BLaER1 (cell line): ENCODE results near the gene COL13A1.

Experiments
- H3K27ac ChIP-seq: shearing (Covaris generic); formaldehyde crosslinking; 2 replicates; pipeline ENCODE4 v1.8.1; 2022
- H3K27me3 ChIP-seq: shearing (Covaris generic); formaldehyde crosslinking; 2 replicates; pipeline ENCODE4 v1.8.1; 2022
- H3K36me3 ChIP-seq: shearing (Covaris generic); formaldehyde crosslinking; 2 replicates; pipeline ENCODE4 v1.8.1; 2022
- H3K4me1 ChIP-seq: shearing (Covaris generic); formaldehyde crosslinking; 2 replicates; pipeline ENCODE4 v1.8.1; 2022
- H3K4me2 ChIP-seq: shearing (Covaris generic); formaldehyde crosslinking; 2 replicates; pipeline ENCODE4 v1.8.1; 2022
- H3K4me3 ChIP-seq: shearing (Covaris generic); formaldehyde crosslinking; 2 replicates; pipeline ENCODE4 v1.8.1; 2022
- H3K9ac ChIP-seq: shearing (Covaris generic); formaldehyde crosslinking; 2 replicates; pipeline ENCODE4 v1.8.1; 2022
- H3K9me3 ChIP-seq: shearing (Covaris generic); formaldehyde crosslinking; 2 replicates; pipeline ENCODE4 v1.8.1; 2022
- H4K20me1 ChIP-seq: shearing (Covaris generic); formaldehyde crosslinking; 2 replicates; pipeline ENCODE4 v1.8.1; 2022
- Cebpa-rat ChIP-seq: shearing (Covaris generic); IDR thresholded peaks from 2 replicates; pipeline ENCODE4 v1.8.1; 2022

Gene COL13A1

DNA sequence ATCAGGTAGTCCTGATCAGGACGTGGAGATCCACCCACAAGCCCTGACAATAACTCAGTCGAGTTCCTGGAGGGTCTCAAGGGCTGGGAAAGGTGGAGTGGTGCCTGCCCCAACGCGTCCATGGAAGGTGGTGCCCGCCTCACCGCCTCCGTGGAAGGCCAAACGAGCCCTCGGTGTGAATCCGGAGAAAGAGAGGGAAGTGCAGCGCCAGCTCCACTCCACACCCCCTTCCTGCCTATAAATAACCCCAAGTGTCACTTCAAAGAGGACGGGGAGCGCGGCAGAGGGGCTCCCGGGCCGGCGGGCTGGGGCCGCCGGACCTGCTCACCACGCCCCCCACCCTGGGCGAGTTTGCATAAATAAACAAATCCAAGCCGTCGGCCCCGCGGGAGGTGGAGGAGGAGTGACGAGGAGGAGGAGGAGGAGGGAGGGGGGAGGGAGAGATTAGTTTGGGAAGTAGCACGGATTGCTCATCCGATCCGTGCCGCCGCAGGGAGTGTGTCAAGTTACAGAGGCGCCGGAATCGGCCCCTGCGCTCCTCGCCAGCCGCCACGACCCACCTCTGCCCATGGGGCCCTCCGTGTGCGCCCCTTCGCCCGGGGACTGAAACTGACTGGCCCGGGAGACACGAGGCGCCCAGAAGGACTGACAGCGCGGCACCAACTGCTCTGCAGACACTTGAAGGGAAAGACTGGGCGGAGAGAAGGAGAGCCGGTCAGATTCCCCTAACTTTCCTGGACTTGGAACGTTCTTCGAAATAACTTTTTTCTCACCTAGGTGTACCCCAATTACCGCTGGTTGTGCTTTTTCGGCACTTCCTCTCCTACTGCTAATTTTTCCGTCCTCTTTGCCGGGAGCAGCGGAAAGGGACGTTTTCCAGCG lies at the start of gene COL13A1:
Gene COL13A1, plus strand, starts transcription at position 473 of the 882 bp plus-strand sequence. CDS start 518 bp downstream, outside the sequence.
- H3K4me2 ChIP-seq, result peak within 1 kb of the TSS; percentile 99
- peaks cover 34% of the 10 kb centered on the region for H4K20me1 ChIP-seq
- peak within 1 kb of the TSS; percentile 51 for H3K9ac ChIP-seq
- H3K27ac ChIP-seq, result no peak within 1 kb of the TSS
- H3K4me3 ChIP-seq, result peak within 1 kb of the TSS; percentile 72
- H3K36me3 ChIP-seq, result no peaks in the 10 kb centered on the region
- peaks cover 52% of the 10 kb centered on the region for H3K27me3 ChIP-seq
- peaks cover 26% of the 10 kb centered on the region for H3K4me1 ChIP-seq
- H3K9me3 ChIP-seq, result no peaks in the 10 kb centered on the region
- TF ChIP-seq Cebpa-rat, result no peak

- H3K4me2 ChIP-seq, result no peak overlapping the region
- H3K36me3 ChIP-seq, result no peaks in the 10 kb centered on the region
- H3K4me1 ChIP-seq, result peaks cover 4% of the 10 kb centered on the region
- H3K27me3 ChIP-seq, result no peaks in the 10 kb centered on the region
- no peak overlapping the region for H3K27ac ChIP-seq
- TF ChIP-seq Cebpa-rat, result no peak
- no peaks in the 10 kb centered on the region for H4K20me1 ChIP-seq
- no peaks in the 10 kb centered on the region for H3K9me3 ChIP-seq
- no peak overlapping the region for H3K9ac ChIP-seq
- H3K4me3 ChIP-seq, result no peak overlapping the region
These were observed 49.2 kb upstream of the COL13A1 start for GRCh38 chr10:69752479-69752878.

DNA sequence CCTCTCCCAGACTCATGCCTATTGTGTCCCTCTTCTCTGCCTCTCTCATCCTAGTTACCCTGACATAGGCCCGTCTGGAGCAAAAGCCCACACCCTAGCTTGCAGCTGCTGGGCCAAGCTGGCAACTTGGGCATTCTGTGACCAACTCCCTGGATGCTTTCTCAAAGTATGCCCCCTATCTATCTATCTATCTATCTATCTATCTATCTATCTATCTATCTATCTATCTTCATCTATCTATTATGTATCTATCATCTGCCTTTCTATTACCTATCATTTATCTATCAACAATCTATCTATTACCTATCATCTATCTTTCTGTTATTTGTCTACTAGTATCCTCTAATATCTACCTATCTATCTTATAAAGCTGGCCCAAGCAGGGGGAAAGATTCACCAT lies 45.4 kb upstream of the COL13A1 start:
- H3K9me3 ChIP-seq, result no peaks in the 10 kb centered on the region
- H3K27ac ChIP-seq, result no peak overlapping the region
- no peak overlapping the region for H3K4me2 ChIP-seq
- no peak overlapping the region for H3K4me3 ChIP-seq
- H4K20me1 ChIP-seq, result no peaks in the 10 kb centered on the region
- H3K27me3 ChIP-seq, result no peaks in the 10 kb centered on the region
- H3K4me1 ChIP-seq, result peaks cover 13% of the 10 kb centered on the region
- H3K36me3 ChIP-seq, result no peaks in the 10 kb centered on the region
- TF ChIP-seq Cebpa-rat, result no peak
- no peak overlapping the region for H3K9ac ChIP-seq

GRCh38 chr10:69757206-69757552 lies 44.5 kb upstream of the COL13A1 start:
- Histone ChIP-seq H3K27ac (no peak overlapping the region), H3K4me2 (peak overlapping the region; percentile 29; the same call in 1 of the 2 replicates), H3K4me3 (no peak overlapping the region), H3K36me3 (no peaks in the 10 kb centered on the region), H3K4me1 (peaks cover 13% of the 10 kb centered on the region), H4K20me1 (no peaks in the 10 kb centered on the region), H3K9ac (no peak overlapping the region), H3K9me3 (no peaks in the 10 kb centered on the region), H3K27me3 (no peaks in the 10 kb centered on the region)
- TF ChIP-seq Cebpa-rat, result no peak

- H3K36me3 ChIP-seq, result no peaks in the 10 kb centered on the region
- no peaks in the 10 kb centered on the region for H3K9me3 ChIP-seq
- H3K27me3 ChIP-seq, result no peaks in the 10 kb centered on the region
- no peaks in the 10 kb centered on the region for H4K20me1 ChIP-seq
- H3K27ac ChIP-seq, result no peak overlapping the region
- peaks cover 13% of the 10 kb centered on the region for H3K4me1 ChIP-seq
- H3K4me2 ChIP-seq, result peak overlapping the region; percentile 29
- H3K4me3 ChIP-seq, result no peak overlapping the region
- no peak overlapping the region for H3K9ac ChIP-seq
- TF ChIP-seq Cebpa-rat, result no peak
These were observed 44.0 kb upstream of the COL13A1 start for GRCh38 chr10:69757553-69758309.

GRCh38 chr10:69758310-69758728 lies 43.4 kb upstream of the COL13A1 start:
- Histone ChIP-seq H3K4me1 (peaks cover 13% of the 10 kb centered on the region), H4K20me1 (no peaks in the 10 kb centered on the region), H3K27ac (no peak overlapping the region), H3K36me3 (no peaks in the 10 kb centered on the region), H3K9ac (no peak overlapping the region), H3K4me3 (no peak overlapping the region), H3K9me3 (no peaks in the 10 kb centered on the region), H3K27me3 (no peaks in the 10 kb centered on the region), H3K4me2 (peak overlapping the region; percentile 29)
- no peak for TF ChIP-seq Cebpa-rat

GRCh38 chr10:69759641-69760040 lies 42.1 kb upstream of the COL13A1 start:
- H4K20me1 ChIP-seq, result no peaks in the 10 kb centered on the region
- no peak overlapping the region for H3K4me2 ChIP-seq
- no peaks in the 10 kb centered on the region for H3K9me3 ChIP-seq
- no peaks in the 10 kb centered on the region for H3K27me3 ChIP-seq
- peaks cover 13% of the 10 kb centered on the region for H3K4me1 ChIP-seq
- H3K36me3 ChIP-seq, result no peaks in the 10 kb centered on the region
- TF ChIP-seq Cebpa-rat, result no peak
- no peak overlapping the region for H3K27ac ChIP-seq
- no peak overlapping the region for H3K9ac ChIP-seq
- H3K4me3 ChIP-seq, result no peak overlapping the region

GRCh38 chr10:69760072-69760471 lies 41.6 kb upstream of the COL13A1 start:
- TF ChIP-seq Cebpa-rat, result no peak
- Histone ChIP-seq H3K4me3 (no peak overlapping the region), H3K9me3 (no peaks in the 10 kb centered on the region), H3K27me3 (no peaks in the 10 kb centered on the region), H3K4me2 (no peak overlapping the region), H3K9ac (no peak overlapping the region), H3K36me3 (no peaks in the 10 kb centered on the region), H3K4me1 (peaks cover 13% of the 10 kb centered on the region), H4K20me1 (no peaks in the 10 kb centered on the region), H3K27ac (no peak overlapping the region)

- H3K27ac ChIP-seq, result no peak overlapping the region
- TF ChIP-seq Cebpa-rat, result no peak
- no peaks in the 10 kb centered on the region for H3K9me3 ChIP-seq
- peaks cover 13% of the 10 kb centered on the region for H3K4me1 ChIP-seq
- H3K4me2 ChIP-seq, result no peak overlapping the region
- H3K36me3 ChIP-seq, result no peaks in the 10 kb centered on the region
- H4K20me1 ChIP-seq, result no peaks in the 10 kb centered on the region
- no peak overlapping the region for H3K9ac ChIP-seq
- H3K4me3 ChIP-seq, result no peak overlapping the region
- no peaks in the 10 kb centered on the region for H3K27me3 ChIP-seq
These were observed 40.4 kb upstream of the COL13A1 start for GRCh38 chr10:69761320-69761719.
